Activated naive CD8-positive, alpha-beta T cell treated with anti-CD3 and anti-CD28 coated beads for 36 hours (primary cell): ENCODE measurements around the gene BMP8B. TPM values are rescaled to one million over a fixed set of nuclear protein-coding genes. Genes with fewer than 3 reads are reported as not detected.

ENCODE experiments used
- DNase-seq: peaks from one replicate; pipeline ENCODE4 v3.0.0; 2021
- H3K27ac Mint-ChIP-seq: one replicate; pipeline ENCODE4 v1.8.0; 2022; ENCODE audit warnings: mild to moderate bottlenecking, moderate library complexity, mixed read lengths
- H3K27me3 Mint-ChIP-seq: one replicate; pipeline ENCODE4 v1.8.0; 2022; ENCODE audit warnings: mild to moderate bottlenecking, mixed read lengths
- H3K36me3 Mint-ChIP-seq: one replicate; pipeline ENCODE4 v1.8.0; 2021; ENCODE audit warnings: mild to moderate bottlenecking, mixed read lengths
- H3K4me1 Mint-ChIP-seq: one replicate; pipeline ENCODE4 v1.8.0; 2021; ENCODE audit warnings: mixed read lengths
- H3K4me3 Mint-ChIP-seq: one replicate; pipeline ENCODE4 v1.8.0; 2022; ENCODE audit warnings: mild to moderate bottlenecking, moderate library complexity, mixed read lengths
- H3K9me3 Mint-ChIP-seq: one replicate; pipeline ENCODE4 v1.8.0; 2022; ENCODE audit warnings: mixed read lengths
- total RNA-seq, 2 experiments: library from RNA; stranded (reverse); gene quantifications; one replicate each; pipeline ENCODE4 v1.2.3, GENCODE V29; 2021

The BMP8B gene
- total RNA-seq, 2 experiments from 2014 or later = 0.12 to 0.20 TPM

- no peak for DNase-seq
- peaks cover 24% of the 10 kb centered on the region for H3K27me3 Mint-ChIP-seq
- no peak overlapping the region for H3K4me3 Mint-ChIP-seq
- H3K9me3 Mint-ChIP-seq = peaks cover 1% of the 10 kb centered on the region
- no peak overlapping the region for H3K27ac Mint-ChIP-seq
- peaks cover 17% of the 10 kb centered on the region for H3K36me3 Mint-ChIP-seq
- peaks cover 30% of the 10 kb centered on the region for H3K4me1 Mint-ChIP-seq
Observed at GRCh38 chr1:39737546-39738169, 51.0 kb downstream of the BMP8B start.

- Mint-ChIP-seq H3K27me3 (peaks cover 36% of the 10 kb centered on the region), H3K27ac (no peak overlapping the region), H3K4me1 (peaks cover 28% of the 10 kb centered on the region), H3K9me3 (peaks cover 1% of the 10 kb centered on the region), H3K36me3 (peaks cover 12% of the 10 kb centered on the region), H3K4me3 (no peak overlapping the region)
- DNase-seq = peak; percentile 23
Observed at GRCh38 chr1:39735731-39736130, 52.9 kb downstream of the BMP8B start.

- Mint-ChIP-seq H3K4me1 (peaks cover 13% of the 10 kb centered on the region), H3K36me3 (no peaks in the 10 kb centered on the region), H3K27me3 (peaks cover 62% of the 10 kb centered on the region), H3K27ac (no peak overlapping the region), H3K9me3 (no peaks in the 10 kb centered on the region), H3K4me3 (no peak overlapping the region)
- no peak for DNase-seq
Observed at GRCh38 chr1:39733161-39733560, 55.5 kb downstream of the BMP8B start.

- H3K9me3 Mint-ChIP-seq = no peaks in the 10 kb centered on the region
- no peak overlapping the region for H3K4me3 Mint-ChIP-seq
- peaks cover 12% of the 10 kb centered on the region for H3K4me1 Mint-ChIP-seq
- no peak overlapping the region for H3K27ac Mint-ChIP-seq
- peaks cover 66% of the 10 kb centered on the region for H3K27me3 Mint-ChIP-seq
- H3K36me3 Mint-ChIP-seq = no peaks in the 10 kb centered on the region
- no peak for DNase-seq
Observed at GRCh38 chr1:39732730-39733129, 55.9 kb downstream of the BMP8B start.

GRCh38 chr1:39729842-39730241, 58.8 kb downstream of the BMP8B start:
- Mint-ChIP-seq H3K27ac (no peak overlapping the region), H3K27me3 (peaks cover 83% of the 10 kb centered on the region)
- DNase-seq = no peak

GRCh38 chr1:39729030-39729429, 59.6 kb downstream of the BMP8B start:
- Mint-ChIP-seq H3K27me3 (peaks cover 90% of the 10 kb centered on the region), H3K4me1 (peaks cover 8% of the 10 kb centered on the region), H3K27ac (no peak overlapping the region)

More at GRCh38 chr1:39729842-39730241, 58.8 kb downstream of the BMP8B start:
- Mint-ChIP-seq H3K4me3 (no peak overlapping the region), H3K9me3 (no peaks in the 10 kb centered on the region), H3K36me3 (no peaks in the 10 kb centered on the region), H3K4me1 (peaks cover 8% of the 10 kb centered on the region)

GRCh38 chr1:39727932-39728317, 60.7 kb downstream of the BMP8B start:
- Mint-ChIP-seq H3K27ac (no peak overlapping the region), H3K4me3 (no peak overlapping the region), H3K4me1 (peaks cover 4% of the 10 kb centered on the region), H3K36me3 (no peaks in the 10 kb centered on the region), H3K27me3 (peaks cover 81% of the 10 kb centered on the region), H3K9me3 (no peaks in the 10 kb centered on the region)
- DNase-seq = no peak

More at GRCh38 chr1:39729030-39729429, 59.6 kb downstream of the BMP8B start:
- Mint-ChIP-seq H3K4me3 (no peak overlapping the region), H3K9me3 (no peaks in the 10 kb centered on the region), H3K36me3 (no peaks in the 10 kb centered on the region)
- no peak for DNase-seq

- Mint-ChIP-seq H3K4me1 (peaks cover 4% of the 10 kb centered on the region), H3K27ac (no peak overlapping the region), H3K9me3 (no peaks in the 10 kb centered on the region), H3K27me3 (peaks cover 75% of the 10 kb centered on the region), H3K36me3 (no peaks in the 10 kb centered on the region), H3K4me3 (no peak overlapping the region)
- no peak for DNase-seq
Observed at GRCh38 chr1:39727221-39727931, 61.3 kb downstream of the BMP8B start.

GRCh38 chr1:39726600-39726999, 62.1 kb downstream of the BMP8B start:
- DNase-seq = no peak
- Mint-ChIP-seq H3K9me3 (no peaks in the 10 kb centered on the region), H3K27me3 (peaks cover 71% of the 10 kb centered on the region), H3K4me1 (peaks cover 4% of the 10 kb centered on the region), H3K4me3 (no peak overlapping the region), H3K36me3 (no peaks in the 10 kb centered on the region), H3K27ac (no peak overlapping the region)

GRCh38 chr1:39722495-39722894, 66.2 kb downstream of the BMP8B start:
- H3K4me3 Mint-ChIP-seq = no peak overlapping the region
- peaks cover 4% of the 10 kb centered on the region for H3K4me1 Mint-ChIP-seq
- H3K27me3 Mint-ChIP-seq = peaks cover 48% of the 10 kb centered on the region
- no peak for DNase-seq
- H3K9me3 Mint-ChIP-seq = no peaks in the 10 kb centered on the region
- no peak overlapping the region for H3K27ac Mint-ChIP-seq
- no peaks in the 10 kb centered on the region for H3K36me3 Mint-ChIP-seq

GRCh38 chr1:39721664-39722063, 67.0 kb downstream of the BMP8B start:
- Mint-ChIP-seq H3K9me3 (no peaks in the 10 kb centered on the region), H3K27me3 (peaks cover 46% of the 10 kb centered on the region), H3K4me1 (no peaks in the 10 kb centered on the region), H3K4me3 (no peak overlapping the region), H3K27ac (no peak overlapping the region), H3K36me3 (no peaks in the 10 kb centered on the region)
- DNase-seq = no peak

GRCh38 chr1:39720094-39720999, 68.3 kb downstream of the BMP8B start:
- no peak overlapping the region for H3K4me3 Mint-ChIP-seq
- no peak overlapping the region for H3K27ac Mint-ChIP-seq
- no peak for DNase-seq
- H3K4me1 Mint-ChIP-seq = no peaks in the 10 kb centered on the region
- H3K27me3 Mint-ChIP-seq = peaks cover 42% of the 10 kb centered on the region
- no peaks in the 10 kb centered on the region for H3K36me3 Mint-ChIP-seq
- H3K9me3 Mint-ChIP-seq = no peaks in the 10 kb centered on the region

- Mint-ChIP-seq H3K36me3 (no peaks in the 10 kb centered on the region), H3K27ac (no peak overlapping the region), H3K4me3 (no peak overlapping the region), H3K4me1 (no peaks in the 10 kb centered on the region), H3K27me3 (peaks cover 31% of the 10 kb centered on the region), H3K9me3 (no peaks in the 10 kb centered on the region)
- no peak for DNase-seq
Observed at GRCh38 chr1:39717809-39718208, 70.9 kb downstream of the BMP8B start.

- Mint-ChIP-seq H3K36me3 (no peaks in the 10 kb centered on the region), H3K27ac (no peak overlapping the region), H3K27me3 (peaks cover 34% of the 10 kb centered on the region), H3K4me3 (no peak overlapping the region), H3K9me3 (no peaks in the 10 kb centered on the region), H3K4me1 (no peaks in the 10 kb centered on the region)
- no peak for DNase-seq
Observed at GRCh38 chr1:39713557-39713956, 75.1 kb downstream of the BMP8B start.

GRCh38 chr1:39711966-39712340, 76.7 kb downstream of the BMP8B start:
- H3K36me3 Mint-ChIP-seq = no peaks in the 10 kb centered on the region
- no peak overlapping the region for H3K4me3 Mint-ChIP-seq
- H3K27me3 Mint-ChIP-seq = peaks cover 22% of the 10 kb centered on the region
- no peaks in the 10 kb centered on the region for H3K4me1 Mint-ChIP-seq
- no peak for DNase-seq
- H3K27ac Mint-ChIP-seq = no peak overlapping the region
- H3K9me3 Mint-ChIP-seq = no peaks in the 10 kb centered on the region
